ACHN (cell line): ENCODE data around the gene SHLD1.

Source experiments
- DNase-seq: peaks from one replicate; pipeline ENCODE4 v3.0.0-alpha.2; 2015
- in situ Hi-C: cut with HindIII; loops from 2 replicates; pipeline ENCODE4 v1.10.0; 2017; ENCODE audit warnings: low sequenced_read_pairs, low pct_ligation_motif_present, low pct_unique_long_range_greater_than_20kb

SHLD1 gene

DNA sequence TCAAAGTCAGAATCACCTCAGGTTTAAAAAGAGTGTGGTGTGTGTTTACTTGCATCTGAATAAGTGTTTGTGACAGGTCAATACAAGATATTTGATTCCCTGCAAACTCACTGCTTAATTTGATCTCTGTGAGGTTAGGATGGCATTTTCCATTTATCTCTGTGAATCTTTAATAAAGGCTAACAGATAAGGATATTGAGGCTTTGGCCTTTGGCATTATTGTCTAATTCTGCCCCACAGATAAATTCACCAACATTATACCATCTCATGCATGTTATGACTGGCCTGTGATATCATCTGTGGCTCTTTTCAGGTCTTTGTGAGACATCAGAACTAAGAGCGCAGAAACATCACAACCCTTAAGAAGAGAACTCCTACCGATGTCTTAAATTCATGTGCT lies 115.4 kb downstream of the SHLD1 start:
- DNase-seq = no peak
- in situ Hi-C loops = no loop called here

- DNase-seq = no peak
- in situ Hi-C loops = no loop called here
Measured at GRCh38 chr20:5870568-5870981, 120.4 kb downstream of the SHLD1 start.

- no peak for DNase-seq
- in situ Hi-C loops = no loop called here
Measured at GRCh38 chr20:5871459-5872410, 121.5 kb downstream of the SHLD1 start.

GRCh38 chr20:5877128-5877527 lies 126.9 kb downstream of the SHLD1 start:
- no peak for DNase-seq
- in situ Hi-C loops = no loop called here

GRCh38 chr20:5880326-5880725 lies 130.1 kb downstream of the SHLD1 start:
- in situ Hi-C loops = no loop called here
- no peak for DNase-seq

DNA sequence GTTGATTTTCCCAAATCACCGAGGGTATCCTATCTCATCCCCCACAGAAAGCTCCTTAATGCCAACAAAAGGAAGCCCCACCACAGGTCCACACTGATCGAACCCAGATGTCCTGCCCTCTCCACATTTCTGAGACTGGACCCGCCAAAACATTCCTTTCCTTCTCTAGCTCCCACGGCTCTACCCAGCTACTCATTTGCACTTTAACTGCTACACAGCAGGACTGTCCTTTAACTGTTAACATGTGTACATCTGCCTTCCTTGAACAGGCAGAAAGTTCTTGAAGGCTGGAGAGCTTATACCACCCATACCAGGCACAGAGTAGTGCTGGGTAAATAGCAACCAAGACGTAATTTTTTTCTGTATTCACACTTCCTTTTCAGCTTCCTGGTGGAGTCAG lies 131.5 kb downstream of the SHLD1 start:
- no peak for DNase-seq
- in situ Hi-C loops = no loop called here

DNA sequence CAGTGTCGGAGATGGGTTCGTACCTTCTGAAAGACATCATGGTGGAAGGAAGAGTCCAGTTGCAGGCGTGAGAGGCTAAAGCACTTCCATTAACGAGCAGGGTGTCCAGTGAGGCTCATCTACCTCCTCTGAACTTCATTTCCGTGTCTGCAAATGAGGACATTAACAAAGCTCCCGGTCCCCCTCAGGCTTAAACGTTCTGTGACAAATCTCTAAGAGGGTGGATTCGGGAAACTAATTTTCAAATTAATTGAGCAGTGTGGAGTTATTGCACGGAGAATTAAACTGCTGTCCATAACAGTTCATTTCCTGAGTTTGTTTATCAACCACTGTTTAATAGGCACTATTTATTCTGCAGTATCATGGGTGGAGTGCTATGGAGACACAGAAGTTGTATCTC lies 132.0 kb downstream of the SHLD1 start:
- in situ Hi-C loops = no loop called here
- no peak for DNase-seq

DNA sequence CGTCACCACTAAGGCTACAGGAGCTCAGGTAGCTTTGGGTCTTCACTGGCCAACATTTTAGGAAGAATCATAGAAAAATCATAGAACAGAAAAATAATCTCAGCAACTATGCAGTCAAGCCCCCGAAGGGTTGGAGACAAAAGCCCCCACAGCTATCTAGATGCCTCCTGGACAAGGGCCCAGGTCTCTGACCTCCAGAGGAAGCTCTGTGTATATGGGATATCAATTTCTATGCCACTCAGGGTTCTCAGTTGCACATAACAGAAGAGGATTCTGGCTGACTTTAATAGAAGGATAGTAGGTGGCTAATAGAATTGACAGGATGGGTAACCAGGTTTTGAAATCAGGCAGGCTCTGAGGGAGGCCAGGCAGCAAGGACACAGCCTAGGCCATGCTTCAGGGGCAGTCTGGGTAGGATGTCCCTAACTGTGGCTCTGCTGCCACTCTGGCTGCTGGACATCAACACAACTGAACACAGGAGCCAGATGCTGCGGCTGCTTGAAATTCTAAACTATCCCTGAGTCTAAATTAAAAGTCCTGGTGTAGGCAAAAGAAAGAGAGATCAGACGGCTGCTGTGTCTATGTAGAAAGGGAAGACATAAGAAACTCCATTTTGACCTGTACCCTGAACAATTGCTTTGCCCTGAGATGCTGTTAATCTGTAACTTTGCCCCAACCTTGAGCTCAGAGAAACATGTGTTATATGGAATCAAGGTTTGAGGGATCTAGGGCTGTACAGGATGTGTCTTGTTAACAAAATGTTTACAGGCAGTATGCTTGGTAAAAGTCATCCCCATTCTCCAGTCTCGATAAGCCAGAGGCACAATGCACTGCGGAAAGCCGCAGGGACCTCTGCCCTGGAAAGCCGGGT lies 134.5 kb downstream of the SHLD1 start:
- in situ Hi-C loops = no loop called here

GRCh38 chr20:5885866-5886265 lies 135.7 kb downstream of the SHLD1 start:
- no peak for DNase-seq
- in situ Hi-C loops = no loop called here

More for the DNA sequence above, 134.5 kb downstream of the SHLD1 start:
- no peak for DNase-seq

GRCh38 chr20:5886788-5887187 lies 136.6 kb downstream of the SHLD1 start:
- in situ Hi-C loops = no loop called here
- DNase-seq = no peak

DNA sequence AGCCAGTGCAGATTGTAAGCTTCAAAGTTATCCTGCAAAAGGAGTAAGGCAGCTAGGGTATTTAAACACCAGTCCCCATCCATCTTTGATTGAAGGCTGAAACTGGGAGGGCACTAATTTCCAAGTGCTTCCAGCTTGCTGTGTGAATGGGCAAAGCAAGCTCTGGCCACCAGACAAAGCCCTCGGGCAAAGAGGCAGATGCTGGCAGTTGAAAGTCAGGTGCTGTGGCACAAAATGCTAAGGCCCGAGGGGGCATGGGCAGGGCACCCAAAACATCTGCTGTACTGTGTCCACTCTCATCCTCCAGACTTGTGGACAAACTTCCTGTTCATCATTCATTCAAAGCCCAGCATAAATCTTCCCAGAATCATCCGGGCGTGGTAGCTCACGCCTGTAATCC lies 137.2 kb downstream of the SHLD1 start:
- in situ Hi-C loops = no loop called here
- no peak for DNase-seq

DNA sequence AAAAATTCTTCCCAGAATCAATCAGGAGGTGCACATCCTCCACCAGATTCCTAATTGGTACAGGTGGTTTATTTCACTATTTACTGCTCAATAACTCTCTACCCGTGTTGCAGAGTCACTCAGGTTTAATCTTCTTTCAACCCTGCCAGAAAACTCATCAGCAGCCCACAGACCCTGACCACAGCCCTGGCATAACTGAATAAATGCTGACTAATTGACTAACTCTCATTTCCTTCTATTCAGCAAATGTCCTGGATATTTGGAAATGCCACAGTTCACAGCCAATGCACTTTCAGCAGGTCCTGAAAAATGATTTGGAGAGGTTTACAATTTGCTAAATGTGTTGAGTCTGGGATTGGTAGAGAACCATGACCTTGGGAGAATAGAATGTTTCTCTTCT lies 137.8 kb downstream of the SHLD1 start:
- in situ Hi-C loops = no loop called here
- DNase-seq = no peak

GRCh38 chr20:5890773-5891441 lies 140.7 kb downstream of the SHLD1 start:
- DNase-seq = no peak
- in situ Hi-C loops = no loop called here

GRCh38 chr20:5893052-5893451 lies 142.9 kb downstream of the SHLD1 start:
- no peak for DNase-seq
- in situ Hi-C loops = no loop called here

- no peak for DNase-seq
Measured at GRCh38 chr20:5893621-5894020, 143.4 kb downstream of the SHLD1 start.

DNA sequence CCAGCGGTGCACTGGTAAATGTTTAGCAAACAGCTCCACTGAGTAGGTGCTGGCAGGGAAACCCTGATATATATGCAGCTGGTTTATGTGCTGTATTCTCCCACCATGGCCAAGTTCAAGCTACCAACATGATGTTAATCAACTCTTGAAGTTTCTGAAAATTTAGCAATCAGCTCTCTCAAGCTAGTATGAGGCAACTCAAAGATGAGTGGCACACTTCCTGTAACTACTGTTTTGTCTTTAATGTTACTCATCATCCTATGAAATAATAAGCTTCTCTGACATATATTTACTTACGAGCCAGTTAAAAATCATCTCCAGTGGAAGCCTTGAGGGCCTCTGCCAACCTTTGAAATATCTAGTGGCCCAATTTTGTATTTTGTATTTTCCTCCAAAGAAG lies 145.4 kb downstream of the SHLD1 start:
- no peak for DNase-seq
- in situ Hi-C loops = no loop called here

More at GRCh38 chr20:5893621-5894020, 143.4 kb downstream of the SHLD1 start:
- in situ Hi-C loops = no loop called here

GRCh38 chr20:5899444-5899843 lies 149.2 kb downstream of the SHLD1 start:
- in situ Hi-C loops = no loop called here

GRCh38 chr20:5900908-5901307 lies 150.7 kb downstream of the SHLD1 start:
- in situ Hi-C loops = no loop called here
- no peak for DNase-seq

More at GRCh38 chr20:5899444-5899843, 149.2 kb downstream of the SHLD1 start:
- no peak for DNase-seq

DNA sequence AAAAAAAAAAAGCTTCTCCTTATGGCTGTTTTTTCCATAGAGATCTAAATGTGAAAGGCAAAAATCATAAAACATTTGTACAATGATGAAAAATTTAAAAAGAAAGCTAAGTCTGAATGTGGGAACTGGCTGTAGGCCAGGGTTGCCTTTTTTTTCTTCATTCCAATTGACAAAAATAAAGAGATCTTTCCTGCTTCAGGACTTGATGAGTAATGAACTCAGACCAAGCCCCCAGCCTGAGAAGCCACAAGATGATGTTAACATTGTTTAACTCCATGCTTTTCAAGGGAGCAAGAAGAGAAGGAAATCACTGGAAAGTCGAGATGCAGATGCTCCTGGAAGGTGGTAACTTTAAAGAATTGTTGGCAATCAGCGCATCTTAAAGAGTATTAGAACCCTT lies 158.8 kb downstream of the SHLD1 start:
- in situ Hi-C loops = no loop called here
- DNase-seq = no peak
